Stimulated activated CD4-positive, alpha-beta T cell treated with anti-CD3 and anti-CD28 coated beads, TNF-alpha, amount 100 ng/mL, for 24 hours (primary cell): ENCODE measurements around the gene KRT6A.
A peak's percentile ranks its signal among the peaks of the same experiment; 100 is the strongest.

Source experiments
- DNase-seq, 3 experiments: peaks; one replicate each; pipeline ENCODE4 v3.0.0-alpha.2; 2020; ENCODE audit warnings: low read depth in 3 of 3

The KRT6A gene

DNA sequence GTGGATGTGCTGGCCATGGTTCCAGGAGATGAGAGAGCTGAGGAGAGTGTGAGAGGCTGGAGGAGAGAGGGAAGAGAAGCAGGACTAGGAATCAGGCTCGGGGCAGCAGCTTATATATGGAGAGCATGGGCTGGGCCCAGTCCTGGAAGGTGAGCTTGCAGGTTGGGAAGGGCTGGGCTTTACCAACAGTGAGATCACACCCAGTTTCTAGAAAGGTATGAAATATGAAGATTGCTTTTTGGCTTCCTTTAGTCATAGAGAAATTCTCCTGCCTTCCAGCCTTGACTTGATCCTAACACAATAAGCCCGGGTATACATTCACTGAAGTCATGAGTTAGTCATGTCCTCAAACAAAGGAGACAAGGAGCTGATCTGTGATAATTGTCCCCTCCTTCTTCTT is at the start of gene KRT6A:
Gene KRT6A, minus strand, starts transcription at position 86 of the 400 bp plus-strand sequence. Its CDS starts 69 bp downstream, at position 17.
- no peak for DNase-seq

DNA sequence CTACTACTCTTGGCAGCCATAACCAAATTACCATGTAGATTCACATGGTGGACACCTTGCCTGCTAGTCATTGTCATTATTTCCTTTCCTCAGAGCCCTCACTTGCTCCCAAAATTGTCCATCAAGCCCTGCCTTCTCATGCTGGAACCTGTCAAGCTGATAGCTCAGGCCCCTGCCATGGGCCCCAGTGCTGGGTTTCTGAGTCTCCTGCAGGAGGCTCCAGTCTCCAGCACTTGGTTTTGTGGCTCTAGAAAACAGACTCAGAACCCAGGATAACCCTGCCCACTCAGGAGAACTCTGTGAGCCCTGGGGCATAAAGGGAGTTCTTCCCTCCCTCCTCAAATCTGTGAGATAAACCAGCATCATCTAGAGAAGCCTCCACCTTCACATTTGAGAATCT is 49.1 kb upstream of the KRT6A start:
- DNase-seq = no peak

DNA sequence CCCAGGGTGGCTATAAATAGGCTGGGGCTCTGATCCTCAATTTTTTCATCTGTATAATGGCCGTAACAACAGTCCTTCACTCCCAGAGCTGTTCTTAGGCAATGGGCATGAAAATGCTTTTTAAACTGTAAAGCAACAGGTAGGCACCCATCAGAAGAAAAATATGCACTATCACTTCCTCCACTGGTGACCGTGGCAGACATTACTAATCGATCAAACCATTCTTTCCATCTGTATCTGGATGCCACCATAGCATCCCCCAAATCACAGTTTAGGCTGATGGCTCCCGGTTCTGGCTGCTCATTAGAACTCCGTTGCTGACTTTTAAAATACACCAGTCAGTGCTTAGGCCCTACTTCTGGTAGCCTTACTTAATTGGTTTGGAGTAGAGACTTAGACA is 48.7 kb upstream of the KRT6A start:
- no peak for DNase-seq

DNA sequence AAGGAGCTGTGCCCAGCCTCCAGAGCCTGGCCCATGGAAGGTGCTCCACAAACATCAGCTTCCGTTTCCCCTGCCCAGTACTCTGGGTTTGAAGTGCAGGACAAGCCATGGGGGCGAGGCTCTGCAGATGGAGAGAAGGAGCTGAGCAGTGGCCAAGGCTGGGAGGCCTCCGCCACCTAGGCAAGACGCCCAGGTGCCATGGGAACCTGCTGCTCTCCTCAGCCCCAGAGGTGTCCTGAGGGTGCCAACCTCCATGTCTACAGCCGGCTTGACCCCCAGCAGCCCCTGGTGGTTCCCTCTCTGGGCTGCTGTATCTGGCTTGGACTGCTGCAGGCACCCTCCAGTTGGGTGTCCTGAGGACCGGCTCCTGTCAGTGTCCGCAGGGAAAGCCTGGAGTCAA is 47.5 kb upstream of the KRT6A start:
- DNase-seq = no peak

DNA sequence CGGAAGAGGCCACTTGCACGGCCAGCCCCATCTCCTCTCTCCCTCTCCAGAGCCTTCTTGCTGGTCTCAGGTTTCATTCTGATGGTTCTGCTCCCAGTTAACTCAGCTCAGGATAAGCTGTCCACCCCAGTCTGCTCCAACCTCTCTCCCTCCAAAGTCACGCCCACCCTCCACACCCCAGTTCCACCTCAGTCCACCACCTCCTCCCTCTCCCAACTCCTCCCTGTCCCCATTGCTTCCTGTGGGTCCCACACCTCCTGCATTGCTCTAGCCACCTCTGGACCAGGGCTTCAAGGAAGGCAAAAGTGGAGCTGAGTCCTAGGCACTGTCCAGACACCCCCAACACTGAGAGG is 46.7 kb upstream of the KRT6A start:
- no peak for DNase-seq

DNA sequence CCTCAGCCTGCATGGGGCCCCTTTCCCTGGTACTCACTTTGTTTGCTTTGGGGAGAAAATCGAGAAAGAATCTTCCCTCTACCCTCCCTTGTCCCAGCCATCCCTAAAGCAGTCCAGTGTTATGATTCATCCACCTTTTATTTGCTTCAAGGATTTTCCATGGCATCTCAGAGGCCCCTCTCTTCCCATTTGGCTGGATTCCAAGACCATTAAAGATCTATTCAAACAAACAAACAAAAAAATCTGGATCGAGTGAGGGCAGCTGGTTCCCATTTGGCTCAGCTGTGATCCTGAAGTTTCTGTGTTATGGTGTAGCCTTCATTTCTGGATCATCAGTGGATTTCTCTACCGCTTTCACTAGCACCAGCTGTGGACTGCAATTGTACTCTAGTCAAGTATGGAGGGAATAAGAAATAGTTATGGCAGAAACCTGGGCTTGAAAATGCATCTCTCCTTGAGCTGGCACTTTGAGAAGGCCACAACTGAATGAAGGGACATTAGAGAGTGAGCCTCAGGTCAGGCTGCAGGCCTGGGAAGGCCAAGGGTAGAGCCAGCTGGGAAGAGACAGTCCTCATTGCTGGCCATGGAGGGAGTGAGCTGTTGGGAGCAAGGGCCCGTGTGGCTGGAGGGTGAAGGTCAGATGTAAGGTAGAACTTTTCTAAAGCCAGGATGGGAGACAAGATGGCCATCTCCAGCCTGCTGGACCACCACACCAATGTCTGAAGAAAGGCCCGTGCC is 46.2 kb upstream of the KRT6A start:
- no peak for DNase-seq

DNA sequence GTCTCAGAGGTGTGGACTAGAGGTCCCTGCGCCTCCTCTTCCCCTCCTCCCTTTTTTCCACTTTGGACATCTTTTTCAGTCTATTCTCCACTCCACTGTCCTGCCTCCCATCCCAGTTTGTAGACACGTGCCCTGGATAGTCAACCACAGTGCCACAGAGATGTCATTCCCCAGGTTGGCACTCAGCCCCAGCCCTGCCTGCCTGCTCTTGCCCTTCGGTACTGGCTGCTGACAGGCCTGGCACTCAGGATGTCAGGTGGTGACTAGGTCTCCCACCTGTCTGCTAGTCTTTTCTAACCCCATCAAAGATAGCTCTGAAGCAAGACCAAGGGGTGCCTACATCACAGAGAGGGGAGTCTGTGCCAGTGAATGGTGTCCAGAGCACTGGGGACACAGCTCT is 44.0 kb upstream of the KRT6A start:
- DNase-seq = no peak

DNA sequence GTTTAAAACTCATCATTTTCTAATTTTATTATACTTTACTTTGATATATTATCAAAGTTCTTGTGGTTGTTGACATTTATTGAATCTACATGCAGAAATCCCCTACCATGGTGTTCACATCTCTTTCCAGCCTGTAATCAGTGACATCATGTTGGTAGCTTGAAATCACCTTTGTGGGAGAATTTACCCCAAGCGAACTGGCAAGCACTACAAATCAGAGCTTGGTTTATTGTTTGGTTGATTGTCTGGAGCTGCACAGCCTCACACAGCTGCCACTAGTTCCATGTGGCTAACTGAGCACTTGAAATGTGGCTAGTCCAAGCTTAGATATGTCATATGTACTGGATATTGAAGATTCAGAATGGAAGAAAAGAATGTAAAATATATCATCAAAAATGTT is 42.5 kb upstream of the KRT6A start:
- no peak for DNase-seq

DNA sequence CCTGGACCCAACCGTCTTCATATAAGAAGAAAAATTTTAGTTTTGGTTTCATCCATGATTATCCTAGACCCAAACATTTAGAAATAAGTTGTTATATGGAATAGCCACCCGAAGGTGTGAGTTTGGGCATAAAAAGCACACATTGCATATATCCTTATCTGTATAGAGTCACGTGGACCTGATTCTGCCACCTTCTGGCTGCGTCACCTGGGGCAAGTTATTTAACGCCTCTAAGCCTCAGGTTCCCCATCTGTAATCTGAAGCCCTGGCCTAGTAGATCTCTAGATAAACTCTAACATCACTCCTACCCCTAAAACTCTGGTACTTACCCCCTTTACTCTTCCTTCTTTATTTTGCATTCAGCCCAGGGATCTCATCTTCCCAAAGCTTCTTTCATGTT is 41.4 kb upstream of the KRT6A start:
- DNase-seq = peak in 1 of 3 experiments; percentile 9

DNA sequence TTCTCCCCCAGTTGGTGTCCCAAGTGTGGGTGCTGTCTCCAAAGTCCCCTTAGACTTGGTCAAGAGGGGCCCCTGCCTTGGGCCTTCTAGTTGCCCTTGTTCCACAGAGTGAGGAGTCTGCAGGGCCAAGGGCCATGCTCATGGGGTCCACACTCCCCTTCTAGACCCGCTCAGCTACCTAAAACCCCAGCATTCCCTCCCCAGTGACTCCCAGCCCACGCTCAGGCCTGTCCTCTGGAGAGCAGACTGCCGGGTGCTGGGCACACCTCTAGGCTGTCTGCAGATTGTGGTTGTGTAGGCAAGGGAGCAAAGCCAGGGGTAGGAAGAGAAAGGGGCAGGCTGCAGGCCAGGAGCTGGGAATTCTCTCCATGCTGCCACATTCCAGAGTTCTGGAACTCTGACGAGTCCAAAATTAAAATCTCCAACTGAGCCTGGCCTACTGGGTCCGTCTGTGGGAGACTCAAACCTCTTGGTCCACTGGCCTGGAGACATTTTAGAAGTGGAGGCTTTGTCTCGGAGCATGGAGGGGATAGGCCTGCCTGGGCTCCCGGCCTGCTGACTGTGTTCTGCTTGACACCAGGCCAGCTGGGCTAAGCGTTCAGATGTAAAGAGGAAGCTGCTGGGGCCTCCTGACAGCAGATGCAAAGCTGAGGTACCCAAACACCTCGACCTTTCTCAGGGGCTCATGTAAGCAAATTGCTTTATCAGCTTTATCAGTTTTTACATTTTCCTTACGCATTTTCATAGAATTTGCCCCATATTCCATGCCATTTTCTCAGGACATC is 40.8 kb upstream of the KRT6A start:
- DNase-seq = no peak

DNA sequence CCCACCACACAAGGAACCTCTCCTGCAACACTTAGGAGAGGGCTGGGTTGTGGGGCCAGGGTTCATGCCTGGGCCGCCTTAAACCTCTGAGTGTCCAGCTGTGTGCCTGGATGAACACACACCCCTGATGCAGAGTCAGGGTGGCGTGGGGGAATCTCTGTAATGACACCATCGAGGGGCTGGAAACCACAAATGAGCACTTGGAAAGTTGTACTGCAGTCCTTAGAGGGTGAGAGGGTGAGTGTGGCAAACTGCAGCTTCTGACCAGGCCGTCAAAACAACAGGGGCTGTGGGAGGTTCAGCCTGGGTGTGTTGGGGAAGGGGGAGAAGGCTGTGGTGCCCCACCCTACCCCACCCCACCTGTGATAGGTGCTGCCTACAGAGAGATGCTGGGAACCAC is 39.6 kb upstream of the KRT6A start:
- no peak for DNase-seq

DNA sequence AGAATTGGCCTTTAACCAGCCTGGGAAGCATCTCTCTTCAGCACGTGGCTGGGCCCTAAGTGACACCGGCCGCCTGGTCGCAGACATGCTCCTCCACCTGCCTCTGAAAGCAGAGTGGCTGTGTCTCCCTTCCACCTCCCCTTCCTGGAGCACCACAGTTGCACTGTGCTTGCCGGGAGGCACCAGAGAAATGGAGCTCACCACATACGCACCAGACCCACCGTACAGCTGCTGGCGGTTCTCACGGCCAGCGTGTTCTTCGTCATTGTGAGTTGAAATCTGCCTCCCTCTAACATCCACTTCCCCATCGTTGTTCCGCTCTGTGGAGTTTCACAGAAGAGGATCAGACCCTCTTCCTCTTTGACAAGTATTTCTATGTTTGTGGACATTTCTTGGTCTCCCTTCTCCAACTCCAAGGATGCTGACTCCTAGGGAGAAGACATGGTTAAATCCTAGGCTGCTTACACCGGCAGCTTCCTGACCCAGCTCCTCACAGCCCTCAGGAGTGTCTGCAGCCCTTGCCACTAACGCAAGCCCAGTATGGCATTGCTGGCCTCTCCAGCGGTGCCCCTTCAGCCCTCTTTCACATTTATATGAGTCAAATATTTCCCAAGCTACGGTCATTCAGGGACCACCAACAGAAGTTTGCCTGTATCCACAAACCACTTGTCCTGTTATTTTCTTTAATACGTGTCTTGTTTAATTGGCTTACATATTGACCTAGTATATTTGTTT is 38.7 kb upstream of the KRT6A start:
- no peak for DNase-seq

DNA sequence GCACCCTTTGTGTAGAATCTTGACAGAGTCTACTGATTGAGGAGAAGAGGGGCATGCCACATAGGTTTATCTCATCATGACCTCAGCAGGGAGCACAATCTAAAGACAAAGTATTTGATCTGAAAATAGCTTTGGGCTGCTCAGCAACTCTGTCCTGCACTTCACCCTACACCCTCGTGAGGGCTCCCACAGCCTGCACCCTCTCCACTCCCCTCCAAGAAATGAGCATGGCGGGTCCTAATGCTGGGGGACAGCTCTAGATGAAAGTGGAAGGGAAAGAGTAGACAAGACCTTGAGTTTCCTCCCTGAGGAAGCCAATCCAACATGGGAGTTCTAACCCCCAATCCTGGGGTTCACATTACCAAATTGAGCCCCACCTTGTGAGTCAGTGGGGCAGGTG is 37.8 kb upstream of the KRT6A start:
- DNase-seq = no peak

DNA sequence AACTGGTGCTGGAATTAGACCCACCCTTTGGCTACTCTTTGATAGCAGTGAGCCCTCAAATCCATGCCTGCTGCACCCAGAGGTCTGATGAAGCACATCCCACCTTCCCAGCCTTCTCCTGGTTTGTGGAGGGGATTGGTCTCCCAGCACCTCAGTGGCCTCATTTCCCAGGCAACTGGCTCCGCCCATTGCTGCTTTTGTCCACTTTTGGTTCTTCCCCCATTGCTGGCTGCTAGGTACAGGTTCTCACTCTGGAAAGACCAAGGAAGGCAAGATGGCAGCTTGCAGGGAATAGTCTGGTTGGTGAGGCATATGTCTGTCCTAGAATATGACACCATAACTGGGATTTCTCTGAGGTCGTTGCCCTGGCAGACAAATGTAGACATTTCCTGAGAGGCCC is 37.3 kb upstream of the KRT6A start:
- DNase-seq = no peak

DNA sequence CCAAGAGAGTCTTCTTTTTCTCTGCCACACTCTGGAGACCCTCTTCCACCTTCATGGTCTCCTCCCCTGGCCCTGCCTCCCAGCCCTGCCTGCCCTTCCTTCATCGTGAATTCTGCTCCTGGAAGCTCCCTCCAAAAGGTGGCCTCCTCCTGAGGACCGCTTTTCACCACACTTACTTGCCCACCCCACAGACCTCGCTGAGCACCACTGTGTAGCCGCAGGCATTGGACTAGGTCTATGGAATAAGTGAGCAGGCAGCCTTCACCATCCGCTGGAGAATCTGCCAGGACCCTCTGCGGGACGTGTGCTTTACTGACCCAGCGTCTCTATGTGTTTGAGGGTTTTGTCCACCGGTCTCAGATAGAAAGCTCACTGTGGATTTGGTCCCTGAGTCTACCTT is 36.8 kb upstream of the KRT6A start:
- no peak for DNase-seq

DNA sequence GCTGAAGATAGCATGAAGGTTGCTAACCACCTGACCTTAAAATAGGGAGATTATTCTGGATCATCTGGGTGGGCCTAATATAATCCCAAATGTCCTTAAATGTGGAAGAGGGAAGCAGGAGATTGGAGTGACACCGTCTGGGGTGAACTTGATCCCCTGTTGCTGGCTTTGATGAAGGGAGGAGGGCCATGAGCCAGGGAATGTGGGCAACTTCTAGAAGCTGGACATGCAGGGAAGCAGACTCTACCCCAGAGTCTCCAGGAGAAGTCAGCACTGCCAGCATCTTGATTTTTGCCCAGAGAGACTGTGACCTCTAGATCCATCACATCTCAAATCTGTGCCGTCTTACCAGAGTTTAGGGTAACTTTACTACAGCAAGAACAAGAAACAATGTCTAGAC is 36.4 kb upstream of the KRT6A start:
- DNase-seq = no peak

DNA sequence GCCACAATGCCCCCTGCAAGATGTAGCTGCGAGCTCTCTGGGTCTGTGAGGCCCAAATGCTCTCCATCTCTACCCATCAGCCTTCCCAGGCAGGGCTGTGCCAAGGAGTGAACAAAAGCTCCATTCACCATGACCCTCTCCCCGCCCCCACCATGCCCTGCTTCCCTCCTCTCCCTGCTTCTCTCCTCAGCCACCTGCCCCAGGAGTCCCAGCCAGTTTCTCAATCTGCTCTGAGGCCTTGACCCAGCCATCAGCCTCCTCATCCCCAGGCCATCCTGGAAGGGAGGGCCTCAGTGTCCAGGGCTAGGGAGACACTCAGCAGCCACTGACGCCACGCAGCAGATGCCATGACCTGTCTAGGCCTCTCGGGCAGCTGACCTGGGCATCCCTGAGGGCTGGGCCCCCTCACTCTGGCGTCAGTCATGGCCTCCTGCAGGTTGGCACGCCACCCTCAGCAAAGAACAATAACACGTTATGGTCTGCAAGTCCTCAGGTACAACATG is 35.6 kb upstream of the KRT6A start:
- DNase-seq = no peak

DNA sequence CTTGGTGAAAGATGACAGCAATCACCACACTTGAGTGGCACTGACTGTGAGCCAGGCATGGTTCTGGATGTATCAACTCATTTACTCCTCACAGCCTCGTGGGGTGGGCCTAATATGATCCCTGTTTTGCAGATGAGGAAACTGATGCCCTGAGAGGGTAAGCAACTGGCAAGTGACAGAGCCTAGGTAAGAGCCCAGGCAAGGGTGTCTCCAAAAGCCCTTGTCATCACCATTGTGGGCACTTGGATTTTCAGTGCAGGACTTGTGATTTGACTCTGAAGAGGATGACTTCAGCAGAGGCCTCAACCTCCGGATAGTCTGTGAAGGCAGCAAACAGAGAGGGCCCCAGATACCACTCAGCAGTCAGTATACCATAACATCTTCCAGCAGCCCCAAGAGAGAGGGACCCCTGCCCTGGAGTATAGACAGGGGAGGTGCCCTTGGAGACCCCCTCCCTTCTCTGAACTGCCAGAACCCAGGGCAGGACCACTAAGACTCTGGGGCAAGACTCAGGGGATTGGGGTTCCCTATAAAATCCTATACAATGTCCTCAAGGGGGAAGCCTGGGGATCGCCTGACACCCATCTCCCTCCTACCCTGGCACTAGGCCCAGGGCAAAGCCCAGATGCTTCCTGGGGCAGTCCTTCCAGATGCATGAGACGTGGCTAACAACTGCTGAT is 34.2 kb upstream of the KRT6A start:
- no peak for DNase-seq

DNA sequence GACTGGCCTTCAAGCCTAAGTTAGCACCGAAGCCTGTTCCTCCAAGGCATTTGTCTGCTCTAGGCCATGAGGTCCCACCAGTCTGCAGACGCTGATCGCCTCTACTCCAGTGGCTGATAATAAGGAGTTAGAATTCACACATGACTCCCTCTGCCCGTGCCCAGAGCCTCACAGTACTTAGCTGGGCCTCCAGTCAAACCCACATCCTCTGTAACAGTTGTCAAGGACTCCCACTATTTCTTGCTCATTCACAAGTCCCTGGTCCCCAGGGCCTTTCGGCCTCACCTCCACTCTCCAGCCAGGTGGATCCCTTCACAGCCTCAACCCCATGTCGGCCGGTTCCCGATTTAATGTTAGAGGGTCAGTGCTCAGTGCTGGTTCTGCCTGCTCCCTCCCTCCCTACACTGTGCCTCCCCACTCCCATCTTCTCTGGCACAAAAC is 33.5 kb upstream of the KRT6A start:
- DNase-seq = no peak

DNA sequence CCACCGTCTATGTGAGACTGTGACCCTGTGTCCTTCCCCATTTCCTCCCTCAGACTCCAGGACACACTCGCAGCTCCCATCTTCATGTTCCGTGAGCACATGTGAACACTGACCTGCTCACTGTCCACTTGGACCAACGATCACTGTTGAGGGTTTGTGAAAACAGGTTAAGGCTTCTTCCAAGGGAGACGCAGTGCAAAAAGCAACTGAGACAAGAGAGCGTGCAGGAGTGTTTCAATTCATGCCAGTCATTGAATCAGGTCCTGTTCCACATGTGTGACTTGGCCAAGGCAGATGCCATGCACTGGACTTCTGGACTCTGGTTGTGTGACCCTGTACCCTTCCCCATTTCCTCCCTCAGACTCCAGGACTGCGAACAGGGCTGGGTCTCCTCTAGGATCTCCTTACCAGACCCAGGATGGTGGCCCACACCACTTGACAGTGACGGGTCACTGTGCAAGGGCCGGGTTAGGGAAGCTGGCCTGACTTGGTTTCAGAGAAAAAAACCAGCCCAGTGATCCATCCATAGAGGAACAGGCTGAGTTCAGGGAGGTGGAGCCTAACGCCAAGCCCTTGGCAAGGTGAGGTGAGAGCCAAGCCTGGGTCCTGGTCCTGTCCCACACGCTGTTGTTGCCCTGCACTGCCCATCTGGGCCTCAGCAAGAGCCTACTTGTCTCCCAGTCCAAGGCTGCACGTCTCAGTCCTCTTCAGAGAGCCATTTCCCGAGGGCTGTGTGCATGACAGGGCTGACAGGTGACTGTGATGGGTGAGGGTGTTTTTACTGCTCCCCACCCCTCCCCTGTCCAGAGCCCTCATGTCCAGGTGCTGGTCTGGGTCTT is 32.8 kb upstream of the KRT6A start:
- DNase-seq = no peak
